ENCODE data around the gene ABLIM3. TPM values are rescaled to one million over a fixed set of nuclear protein-coding genes. Genes with fewer than 3 reads are reported as not detected.

Gene ABLIM3
- total RNA-seq, 1 donor from 2014 or later, result not detected

DNA sequence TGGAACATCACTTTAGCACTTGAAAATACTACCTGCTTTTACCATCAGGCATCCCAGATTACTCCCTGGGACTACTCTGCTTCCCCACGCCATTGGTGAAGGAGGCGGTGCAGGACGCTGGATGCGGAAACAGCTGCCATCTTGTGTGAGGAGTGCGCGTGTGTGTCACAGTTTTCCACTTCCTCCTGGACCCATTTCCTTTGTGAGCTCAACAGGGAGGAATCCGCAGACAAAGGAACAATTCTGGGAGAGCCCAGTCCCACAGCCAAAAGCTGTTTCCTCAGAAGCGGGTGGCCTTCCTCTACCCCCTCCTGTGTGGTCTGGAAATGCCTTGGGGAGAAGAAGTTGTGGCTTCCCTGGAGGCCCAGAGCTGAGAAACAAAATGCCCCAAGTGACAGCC is 147.1 kb downstream of the ABLIM3 start:
- Mint-ChIP-seq H3K36me3 (ENCODE audit: low read depth) (no peaks in the 10 kb centered on the region), H3K27me3 (peaks cover 1% of the 10 kb centered on the region), H3K4me3 (no peak overlapping the region), H3K9me3 (no peaks in the 10 kb centered on the region), H3K4me1 (no peaks in the 10 kb centered on the region), H3K27ac (no peak overlapping the region)
- ATAC-seq (ENCODE audit: low read depth) (no peak), DNase-seq (no peak)
- TF ChIP-seq, protein P1, sequence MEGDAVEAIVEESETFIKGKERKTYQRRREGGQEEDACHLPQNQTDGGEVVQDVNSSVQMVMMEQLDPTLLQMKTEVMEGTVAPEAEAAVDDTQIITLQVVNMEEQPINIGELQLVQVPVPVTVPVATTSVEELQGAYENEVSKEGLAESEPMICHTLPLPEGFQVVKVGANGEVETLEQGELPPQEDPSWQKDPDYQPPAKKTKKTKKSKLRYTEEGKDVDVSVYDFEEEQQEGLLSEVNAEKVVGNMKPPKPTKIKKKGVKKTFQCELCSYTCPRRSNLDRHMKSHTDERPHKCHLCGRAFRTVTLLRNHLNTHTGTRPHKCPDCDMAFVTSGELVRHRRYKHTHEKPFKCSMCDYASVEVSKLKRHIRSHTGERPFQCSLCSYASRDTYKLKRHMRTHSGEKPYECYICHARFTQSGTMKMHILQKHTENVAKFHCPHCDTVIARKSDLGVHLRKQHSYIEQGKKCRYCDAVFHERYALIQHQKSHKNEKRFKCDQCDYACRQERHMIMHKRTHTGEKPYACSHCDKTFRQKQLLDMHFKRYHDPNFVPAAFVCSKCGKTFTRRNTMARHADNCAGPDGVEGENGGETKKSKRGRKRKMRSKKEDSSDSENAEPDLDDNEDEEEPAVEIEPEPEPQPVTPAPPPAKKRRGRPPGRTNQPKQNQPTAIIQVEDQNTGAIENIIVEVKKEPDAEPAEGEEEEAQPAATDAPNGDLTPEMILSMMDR (IDR thresholded peaks at IDR 0.05), result no peak
- intact Hi-C loops (cut with micrococcal nuclease), result no loop called here
- CTCF ChIA-PET, result no interaction called here
- POLR2A ChIA-PET, result interaction anchor here (0.6 kb wide), 1 partner anchor 13 kb away, joined by 4 read pairs; no protein-coding TSS in a partner anchor

DNA sequence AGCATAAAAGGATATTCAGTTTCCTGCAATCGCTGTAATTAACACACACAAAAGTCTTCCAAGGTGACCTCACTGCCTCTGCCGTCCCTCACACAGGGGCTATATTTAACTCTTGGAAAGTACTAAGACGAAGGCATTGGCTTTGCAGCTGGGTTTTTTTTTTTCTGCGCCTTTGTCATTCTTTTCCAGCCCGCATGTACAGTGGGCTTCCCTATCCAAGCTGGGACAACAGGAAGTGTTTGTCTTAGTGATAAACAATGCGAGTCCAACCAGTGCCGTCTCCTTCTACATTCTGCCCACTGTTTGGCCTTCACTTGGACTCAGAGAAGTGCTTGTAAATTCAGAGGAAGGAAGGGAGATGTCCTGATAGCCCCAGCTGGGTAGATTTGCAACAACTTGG is 148.0 kb downstream of the ABLIM3 start:
- ChIA-PET CTCF (no interaction called here), POLR2A (no interaction called here)
- TF ChIP-seq, protein P1 (IDR thresholded peaks at IDR 0.05), result no peak
- Mint-ChIP-seq H3K9me3 (no peaks in the 10 kb centered on the region), H3K4me1 (no peaks in the 10 kb centered on the region), H3K27ac (no peak overlapping the region), H3K36me3 (ENCODE audit: low read depth) (no peaks in the 10 kb centered on the region), H3K27me3 (peaks cover 1% of the 10 kb centered on the region), H3K4me3 (no peak overlapping the region)
- intact Hi-C loops (cut with micrococcal nuclease), result no loop called here
- DNase-seq (no peak), ATAC-seq (ENCODE audit: low read depth) (no peak)

DNA sequence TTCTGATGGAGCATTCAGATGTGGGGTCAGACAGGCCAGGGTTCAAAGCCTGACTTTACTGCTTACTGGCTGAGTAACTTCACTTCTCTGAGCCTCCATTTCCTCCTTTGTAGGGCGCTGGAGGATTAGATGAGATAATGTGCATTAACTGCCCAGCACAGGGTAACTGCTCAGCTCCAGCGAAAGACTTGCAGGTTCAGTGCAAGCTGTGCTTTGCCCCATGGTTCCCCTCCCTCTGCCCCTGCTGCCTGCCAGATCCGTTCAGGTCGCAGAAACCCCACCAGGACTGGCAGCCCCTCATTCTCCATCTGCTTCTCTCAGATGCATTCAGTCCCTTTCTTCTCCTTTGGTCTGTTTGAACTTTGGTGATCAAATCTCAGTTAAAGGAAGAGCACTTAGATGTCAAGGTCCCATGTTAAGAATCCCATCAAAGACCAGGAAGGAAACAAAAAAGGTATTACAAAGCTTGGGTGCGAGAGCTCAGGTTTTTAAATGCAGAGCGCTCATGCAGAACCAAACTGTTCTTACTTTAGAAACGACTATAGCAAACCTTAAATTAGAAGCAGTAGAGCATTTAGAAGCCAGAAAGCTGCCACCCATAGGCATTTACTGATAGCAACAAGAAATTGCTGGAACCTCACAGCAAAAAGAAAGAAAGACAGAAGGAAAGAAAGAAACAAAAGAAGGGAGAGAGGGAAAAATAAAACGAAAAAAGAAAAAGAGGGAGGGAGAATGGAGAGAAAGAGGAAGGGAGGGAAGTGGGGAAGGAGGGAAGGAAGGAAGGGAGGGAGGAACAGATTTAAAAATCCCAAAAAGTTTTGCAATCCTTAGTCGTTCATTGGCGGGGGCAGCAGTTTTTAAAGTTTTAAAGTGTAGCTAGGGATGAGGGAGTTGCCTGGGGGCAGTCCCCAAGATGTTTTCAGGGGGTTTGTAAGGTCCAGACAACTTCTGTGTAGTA is 153.9 kb downstream of the ABLIM3 start:
- ATAC-seq (ENCODE audit: low read depth) (no peak), DNase-seq (no peak)
- Mint-ChIP-seq H3K4me1 (peaks cover 6% of the 10 kb centered on the region), H3K27ac (no peak overlapping the region), H3K36me3 (ENCODE audit: low read depth) (no peaks in the 10 kb centered on the region), H3K27me3 (peaks cover 10% of the 10 kb centered on the region), H3K4me3 (no peak overlapping the region), H3K9me3 (no peaks in the 10 kb centered on the region)
- intact Hi-C loops (cut with micrococcal nuclease), result no loop called here
- TF ChIP-seq, protein P1 (IDR thresholded peaks at IDR 0.05), result no peak
- POLR2A ChIA-PET, result no interaction called here
- CTCF ChIA-PET, result no interaction called here

DNA sequence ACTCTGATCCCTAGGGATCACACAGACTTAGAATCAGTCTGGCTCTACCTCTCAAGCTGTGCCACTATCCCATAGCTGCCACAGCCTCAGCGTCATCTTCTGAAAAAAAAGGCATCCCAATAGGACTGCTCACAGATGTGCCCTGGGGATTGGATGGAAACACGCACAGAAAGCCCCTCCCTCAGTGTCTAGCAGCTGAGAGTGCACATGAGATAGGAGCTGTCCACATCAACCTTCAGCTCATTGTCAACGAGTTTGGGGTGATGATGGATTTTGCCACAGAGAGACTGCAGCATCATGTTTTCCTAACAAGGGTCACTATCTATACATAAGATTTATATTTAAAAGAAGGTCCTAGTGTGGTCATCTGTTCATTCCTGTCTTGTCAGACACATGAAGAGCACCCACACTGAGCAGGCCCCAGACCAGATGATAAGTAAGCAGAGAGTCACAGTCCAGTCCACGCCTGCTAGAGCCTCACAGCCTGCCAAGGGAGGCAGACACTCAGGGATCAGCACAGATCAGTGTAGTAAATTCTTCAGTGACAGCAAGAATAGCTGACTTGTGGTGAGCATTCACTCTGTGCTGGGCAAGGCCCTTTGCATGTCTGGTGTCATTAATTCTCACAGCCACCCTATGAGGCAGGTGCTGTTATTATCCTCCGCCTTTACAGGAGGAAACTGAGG is 156.2 kb downstream of the ABLIM3 start:
- intact Hi-C loops (cut with micrococcal nuclease), result no loop called here
- Mint-ChIP-seq H3K27me3 (peaks cover 14% of the 10 kb centered on the region), H3K9me3 (no peaks in the 10 kb centered on the region), H3K4me1 (peaks cover 6% of the 10 kb centered on the region), H3K27ac (no peak overlapping the region), H3K36me3 (ENCODE audit: low read depth) (no peaks in the 10 kb centered on the region), H3K4me3 (no peak overlapping the region)
- TF ChIP-seq, protein P1 (IDR thresholded peaks at IDR 0.05), result no peak
- ATAC-seq (ENCODE audit: low read depth), result no peak
- CTCF ChIA-PET, result no interaction called here
- DNase-seq, result no peak
- POLR2A ChIA-PET, result no interaction called here

DNA sequence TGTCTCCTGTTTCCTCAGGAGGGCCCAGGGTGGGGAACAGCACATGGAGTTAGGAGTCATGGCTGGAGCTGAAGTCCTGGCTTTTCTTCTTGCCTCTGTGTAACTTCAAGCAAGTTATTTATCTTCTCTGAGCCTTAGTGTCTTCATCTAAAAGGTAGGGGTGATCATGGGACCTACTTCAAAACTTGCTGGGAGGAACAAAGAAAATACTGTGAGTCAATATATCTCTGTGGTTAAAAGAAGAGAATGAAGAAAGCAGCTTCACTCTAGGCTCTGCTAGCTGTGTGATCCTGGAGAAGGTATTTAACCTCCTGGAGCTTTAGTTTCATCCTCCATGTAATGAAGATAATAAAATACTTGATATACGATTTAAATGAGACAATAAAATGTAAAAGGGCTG is 156.9 kb downstream of the ABLIM3 start:
- POLR2A ChIA-PET, result no interaction called here
- intact Hi-C loops (cut with micrococcal nuclease), result no loop called here
- Mint-ChIP-seq H3K4me3 (no peak overlapping the region), H3K9me3 (no peaks in the 10 kb centered on the region), H3K27me3 (peaks cover 14% of the 10 kb centered on the region), H3K27ac (no peak overlapping the region), H3K4me1 (peaks cover 6% of the 10 kb centered on the region), H3K36me3 (ENCODE audit: low read depth) (no peaks in the 10 kb centered on the region)
- TF ChIP-seq, protein P1 (IDR thresholded peaks at IDR 0.05), result no peak
- ATAC-seq (ENCODE audit: low read depth), result no peak
- DNase-seq, result no peak
- CTCF ChIA-PET, result interaction anchor here (0.8 kb wide), 1 partner anchor 16 kb away, joined by 3 read pairs; no protein-coding TSS in a partner anchor

Data from activated B cell treated with CpG ODN at 0.5 μM for 24 hours (primary cell).